Measurements from ENCODE around the gene TMEM94.
"Not testable (repeated sequence)": the region's sequence is repeated elsewhere in the genome, so short reads cannot be mapped to it uniquely, and the experiment has no call there.

TMEM94 gene

DNA sequence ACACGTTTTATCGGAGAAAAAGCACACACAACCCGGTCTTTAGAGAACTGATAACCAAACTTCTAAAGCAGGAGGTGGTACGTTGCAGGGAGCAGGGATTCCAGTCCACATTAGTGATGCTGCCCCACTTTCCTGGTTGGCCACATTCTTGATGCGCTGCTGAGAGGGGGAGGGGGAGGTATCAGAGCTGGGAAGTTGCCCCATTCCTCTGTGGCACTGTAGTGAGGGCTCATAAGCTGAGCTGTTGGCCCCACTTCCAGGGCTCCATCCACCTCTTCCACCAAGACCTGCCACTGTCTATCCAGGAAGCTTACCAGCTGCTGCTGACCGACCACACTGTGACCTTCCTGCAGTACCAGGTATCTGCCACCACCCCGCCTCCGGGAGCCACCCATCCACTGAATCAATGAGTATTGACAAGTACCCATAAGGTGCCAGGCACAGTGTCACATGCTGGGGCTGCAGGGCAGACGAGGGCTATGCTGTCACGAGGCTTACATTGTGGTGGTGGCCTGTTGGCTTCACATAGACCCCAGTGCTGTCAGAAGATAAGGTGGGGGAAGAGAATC is 60.9 kb downstream of the TMEM94 start:
- Histone ChIP-seq H3K9me2 (ENCODE audit: low read depth, low read length) (no peaks in the 10 kb centered on the region), H3K9me3 (ENCODE audit: low read length) (no peaks in the 10 kb centered on the region), H2AFZ (ENCODE audit: low read length) (no peak overlapping the region), H3K9ac (ENCODE audit: low read length) (peak overlapping the region; percentile 73), H3K27me3 (ENCODE audit: insufficient read depth, low read length) (no peaks in the 10 kb centered on the region), H3K27ac (ENCODE audit: low read depth, low read length, poor library complexity, severe bottlenecking) (no peak overlapping the region), H3K36me3 (ENCODE audit: insufficient read depth, low read length) (peaks cover 7% of the 10 kb centered on the region; the same call in 1 of the 2 replicates), H3K4me2 (ENCODE audit: low read length) (peak overlapping the region; percentile 80), H3K79me2 (ENCODE audit: insufficient read depth, low read length) (no peaks in the 10 kb centered on the region), H4K20me1 (ENCODE audit: insufficient read depth, low read length) (no peaks in the 10 kb centered on the region), H3F3A (ENCODE audit: insufficient read depth, low read length) (no peaks in the 10 kb centered on the region), H3K4me1 (ENCODE audit: insufficient read depth, low read length, severe bottlenecking) (peaks cover 24% of the 10 kb centered on the region), H3K4me3 (ENCODE audit: low read depth, low read length, poor library complexity, severe bottlenecking) (peak overlapping the region; percentile 85)
- TF ChIP-seq, protein P1, sequence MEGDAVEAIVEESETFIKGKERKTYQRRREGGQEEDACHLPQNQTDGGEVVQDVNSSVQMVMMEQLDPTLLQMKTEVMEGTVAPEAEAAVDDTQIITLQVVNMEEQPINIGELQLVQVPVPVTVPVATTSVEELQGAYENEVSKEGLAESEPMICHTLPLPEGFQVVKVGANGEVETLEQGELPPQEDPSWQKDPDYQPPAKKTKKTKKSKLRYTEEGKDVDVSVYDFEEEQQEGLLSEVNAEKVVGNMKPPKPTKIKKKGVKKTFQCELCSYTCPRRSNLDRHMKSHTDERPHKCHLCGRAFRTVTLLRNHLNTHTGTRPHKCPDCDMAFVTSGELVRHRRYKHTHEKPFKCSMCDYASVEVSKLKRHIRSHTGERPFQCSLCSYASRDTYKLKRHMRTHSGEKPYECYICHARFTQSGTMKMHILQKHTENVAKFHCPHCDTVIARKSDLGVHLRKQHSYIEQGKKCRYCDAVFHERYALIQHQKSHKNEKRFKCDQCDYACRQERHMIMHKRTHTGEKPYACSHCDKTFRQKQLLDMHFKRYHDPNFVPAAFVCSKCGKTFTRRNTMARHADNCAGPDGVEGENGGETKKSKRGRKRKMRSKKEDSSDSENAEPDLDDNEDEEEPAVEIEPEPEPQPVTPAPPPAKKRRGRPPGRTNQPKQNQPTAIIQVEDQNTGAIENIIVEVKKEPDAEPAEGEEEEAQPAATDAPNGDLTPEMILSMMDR (IDR thresholded peaks at IDR 0.05; ENCODE audit: low read length): peak; percentile 9; the same call in 1 of the 2 replicates
- TF ChIP-seq EZH2 (IDR thresholded peaks at IDR 0.05; ENCODE audit: borderline replicate concordance, low read length): no peak

DNA sequence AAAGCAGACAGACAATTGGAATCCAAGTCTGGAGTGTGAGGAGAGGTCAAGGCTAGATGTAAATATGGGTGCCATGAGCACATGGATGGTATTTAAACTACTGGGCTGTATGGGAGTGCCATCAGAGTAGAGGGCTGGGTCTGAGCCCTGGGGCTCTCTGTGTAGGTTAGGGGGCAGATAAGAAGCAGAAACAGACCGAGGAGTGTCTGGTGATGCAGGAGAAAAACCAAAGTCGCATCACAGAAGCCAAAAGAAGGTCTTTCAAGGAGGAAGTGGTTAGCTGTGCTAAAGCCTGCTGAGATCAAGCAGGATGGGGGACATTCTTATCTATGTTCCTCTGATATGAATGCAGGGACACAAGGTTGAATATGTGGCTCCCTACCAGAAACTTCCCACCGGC is 61.8 kb downstream of the TMEM94 start:
- no peak overlapping the region for H3K9ac ChIP-seq (ENCODE audit: low read length)
- H2AFZ ChIP-seq (ENCODE audit: low read length): no peak overlapping the region
- TF ChIP-seq, protein P1 (IDR thresholded peaks at IDR 0.05; ENCODE audit: low read length): no peak
- no peak for TF ChIP-seq EZH2 (IDR thresholded peaks at IDR 0.05; ENCODE audit: borderline replicate concordance, low read length)
- H3K9me3 ChIP-seq (ENCODE audit: low read length): no peaks in the 10 kb centered on the region
- no peaks in the 10 kb centered on the region for H4K20me1 ChIP-seq (ENCODE audit: insufficient read depth, low read length)
- H3K27me3 ChIP-seq (ENCODE audit: insufficient read depth, low read length): no peaks in the 10 kb centered on the region
- no peaks in the 10 kb centered on the region for H3F3A ChIP-seq (ENCODE audit: insufficient read depth, low read length)
- H3K79me2 ChIP-seq (ENCODE audit: insufficient read depth, low read length): no peaks in the 10 kb centered on the region
- H3K4me3 ChIP-seq (ENCODE audit: low read depth, low read length, poor library complexity, severe bottlenecking): no peak overlapping the region
- H3K9me2 ChIP-seq (ENCODE audit: low read depth, low read length): no peaks in the 10 kb centered on the region
- peaks cover 24% of the 10 kb centered on the region for H3K4me1 ChIP-seq (ENCODE audit: insufficient read depth, low read length, severe bottlenecking)
- H3K27ac ChIP-seq (ENCODE audit: low read depth, low read length, poor library complexity, severe bottlenecking): no peak overlapping the region
- peaks cover 7% of the 10 kb centered on the region; the same call in 1 of the 2 replicates for H3K36me3 ChIP-seq (ENCODE audit: insufficient read depth, low read length)
- peak overlapping the region; percentile 80; the same call in 1 of the 2 replicates for H3K4me2 ChIP-seq (ENCODE audit: low read length)

DNA sequence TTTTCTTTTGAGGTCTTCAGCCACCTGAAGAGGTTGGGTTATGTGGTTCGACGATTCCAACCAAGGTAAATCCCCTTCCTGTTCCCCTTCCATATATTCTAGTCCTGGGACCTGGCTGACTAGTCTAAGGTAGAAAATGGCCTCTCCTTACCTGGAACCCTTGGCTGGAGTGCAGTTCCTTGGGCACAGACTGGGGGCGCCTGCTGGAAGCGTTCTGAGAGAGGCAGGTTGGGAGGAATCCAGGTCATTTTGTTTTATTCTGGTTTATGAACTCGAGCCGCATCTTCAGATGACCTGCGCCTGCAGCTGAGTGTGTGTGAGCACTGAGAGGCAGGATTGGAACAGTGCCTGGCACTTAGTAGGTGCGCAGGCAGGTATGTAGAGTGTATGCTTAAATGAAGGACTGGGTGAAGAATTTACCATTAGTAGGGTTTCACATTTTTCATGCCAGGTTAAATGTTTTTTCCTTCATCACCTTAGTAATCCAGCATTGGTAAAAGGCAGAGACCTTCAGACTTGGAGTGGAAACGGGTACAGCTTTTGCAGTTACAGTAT is 62.6 kb downstream of the TMEM94 start:
- Histone ChIP-seq H3K4me2 (ENCODE audit: low read length) (no peak overlapping the region), H3K4me3 (ENCODE audit: low read depth, low read length, poor library complexity, severe bottlenecking) (no peak overlapping the region), H3K9me3 (ENCODE audit: low read length) (no peaks in the 10 kb centered on the region), H4K20me1 (ENCODE audit: insufficient read depth, low read length) (no peaks in the 10 kb centered on the region), H3K9ac (ENCODE audit: low read length) (no peak overlapping the region), H3K79me2 (ENCODE audit: insufficient read depth, low read length) (no peaks in the 10 kb centered on the region), H3K27me3 (ENCODE audit: insufficient read depth, low read length) (no peaks in the 10 kb centered on the region), H2AFZ (ENCODE audit: low read length) (no peak overlapping the region), H3K9me2 (ENCODE audit: low read depth, low read length) (no peaks in the 10 kb centered on the region), H3K27ac (ENCODE audit: low read depth, low read length, poor library complexity, severe bottlenecking) (no peak overlapping the region), H3K4me1 (ENCODE audit: insufficient read depth, low read length, severe bottlenecking) (peaks cover 24% of the 10 kb centered on the region), H3K36me3 (ENCODE audit: insufficient read depth, low read length) (peaks cover 7% of the 10 kb centered on the region; the same call in 1 of the 2 replicates), H3F3A (ENCODE audit: insufficient read depth, low read length) (no peaks in the 10 kb centered on the region)
- no peak for TF ChIP-seq EZH2 (IDR thresholded peaks at IDR 0.05; ENCODE audit: borderline replicate concordance, low read length)
- TF ChIP-seq, protein P1 (IDR thresholded peaks at IDR 0.05; ENCODE audit: low read length): no peak

DNA sequence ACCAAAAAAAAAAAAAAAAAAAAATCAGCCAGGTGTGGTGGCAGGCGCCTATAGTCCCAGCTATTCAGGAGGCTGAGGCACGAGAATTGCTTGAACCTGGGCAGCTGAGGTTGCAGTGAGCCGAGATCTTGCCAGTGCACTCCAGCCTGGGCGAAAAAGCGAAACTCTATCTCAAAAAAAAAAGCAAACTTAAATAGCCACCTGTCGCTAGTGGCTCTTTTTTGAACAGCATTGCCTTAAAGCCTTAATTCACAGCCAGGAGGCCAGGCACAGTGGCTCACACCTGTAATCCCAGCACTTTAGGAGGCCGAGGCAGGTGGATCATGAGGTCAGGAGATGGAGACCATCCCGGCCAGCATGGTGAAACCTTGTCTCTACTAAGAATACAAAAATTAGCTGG is 64.0 kb downstream of the TMEM94 start:
- H3K27me3 ChIP-seq (ENCODE audit: insufficient read depth, low read length); H3F3A ChIP-seq (ENCODE audit: insufficient read depth, low read length); H2AFZ ChIP-seq (ENCODE audit: low read length); H3K27ac ChIP-seq (ENCODE audit: low read depth, low read length, poor library complexity, severe bottlenecking); H3K79me2 ChIP-seq (ENCODE audit: insufficient read depth, low read length); H3K9ac ChIP-seq (ENCODE audit: low read length); H3K9me2 ChIP-seq (ENCODE audit: low read depth, low read length); H3K4me3 ChIP-seq (ENCODE audit: low read depth, low read length, poor library complexity, severe bottlenecking); H3K9me3 ChIP-seq (ENCODE audit: low read length); H3K36me3 ChIP-seq (ENCODE audit: insufficient read depth, low read length); H3K4me2 ChIP-seq (ENCODE audit: low read length); H4K20me1 ChIP-seq (ENCODE audit: insufficient read depth, low read length): not testable (repeated sequence)
- peaks cover 24% of the 10 kb centered on the region for H3K4me1 ChIP-seq (ENCODE audit: insufficient read depth, low read length, severe bottlenecking)

Measured in OCI-LY1 (cell line).